SH-SY5Y (cell line): ENCODE results near the gene RNGTT.

Source experiments
- GATA2 ChIP-seq: IDR thresholded peaks from 2 replicates; pipeline ENCODE4 v1.6.1; 2011; ENCODE audit warnings: mild to moderate bottlenecking, low read depth, low read length
- GATA3 ChIP-seq: IDR thresholded peaks from 2 replicates; pipeline ENCODE4 v1.6.1; 2011; ENCODE audit warnings: low read depth, mild to moderate bottlenecking, low read length, moderate library complexity

DNA sequence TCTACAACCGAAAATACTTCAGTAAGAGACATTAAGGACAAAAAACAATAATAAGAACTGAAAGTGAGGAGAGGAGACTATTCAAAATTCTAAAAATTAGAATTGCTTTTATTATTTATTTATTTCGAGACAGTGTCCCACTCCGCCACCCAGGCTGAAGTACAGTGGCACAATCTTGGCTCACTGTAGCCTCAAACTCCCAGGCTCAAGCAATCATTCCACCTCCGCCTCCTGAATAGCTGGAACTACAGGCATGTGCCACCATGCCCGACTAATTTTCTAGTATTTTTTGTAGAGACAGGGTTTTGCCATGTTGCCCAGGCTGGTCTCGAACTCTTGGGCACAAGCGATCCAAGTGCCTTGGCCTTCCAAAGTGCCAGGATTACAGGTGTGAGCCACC is 123.1 kb downstream of the RNGTT start:
- TF ChIP-seq GATA2 (no peak), GATA3 (no peak)
